IMR-90 (cell line): ENCODE results near the gene OR52E5. TPM values are rescaled to one million over a fixed set of nuclear protein-coding genes. Genes with fewer than 3 reads are reported as not detected.

Source experiments
- ATAC-seq: fragments of 200-7000 bp; cut with Tn5 transposase; 2 replicates; pipeline ENCODE4 v1.9.1; 2020; ENCODE audit warnings: low read depth, mild to moderate bottlenecking, moderate library complexity
- BruUV-seq: library from RNA; stranded (reverse); fragments of 400-500 nt; replicated peaks from 2 replicates; lab custom pipeline; 2021; lab: Mats Ljungman, UMichigan
- CTCF ChIA-PET: fragments of 300-600 bp; formaldehyde crosslinking; extraction: SDS; loops from one replicate; lab custom pipeline; 2021; ENCODE audit warnings: antibody characterized with exemption; lab: Yijun Ruan, JAX
- POLR2A ChIA-PET: fragments of 300-600 bp; sonication (Branson Sonifier 250); formaldehyde crosslinking; loops from one replicate; lab custom pipeline; 2022; ENCODE audit warnings: antibody characterized with exemption; ENCODE audit not compliant: unreplicated experiment; lab: Charles Lee
- DNase-seq: peaks from one replicate; pipeline ENCODE4 v3.0.0; 2013
- H2AFZ ChIP-seq: replicated peaks from 2 replicates; pipeline ENCODE3; 2013; ENCODE audit warnings: low read length, mild to moderate bottlenecking; ENCODE audit not compliant: poor library complexity
- H2AK5ac ChIP-seq: 2 replicates; pipeline ENCODE4 v1.6.1; 2013; ENCODE audit warnings: low read depth, low read length, inconsistent platforms
- H2AK9ac ChIP-seq: replicated peaks from 2 replicates; pipeline ENCODE3; 2013; ENCODE audit warnings: mild to moderate bottlenecking, low read depth, low read length, moderate library complexity; ENCODE audit not compliant: poor library complexity
- H2BK120ac ChIP-seq: 2 replicates; pipeline ENCODE4 v1.6.1; 2013; ENCODE audit warnings: low read depth, low read length, inconsistent platforms
- H2BK15ac ChIP-seq: 3 replicates; pipeline ENCODE4 v1.6.1; 2013; ENCODE audit warnings: low read depth, low read length, inconsistent platforms
- H2BK20ac ChIP-seq: 2 replicates; pipeline ENCODE4 v1.6.1; 2013; ENCODE audit warnings: low read depth, mild to moderate bottlenecking, inconsistent platforms, low read length, moderate library complexity
- H2BK5ac ChIP-seq: 2 replicates; pipeline ENCODE4 v1.6.1; 2013; ENCODE audit warnings: mild to moderate bottlenecking, low read depth, low read length, inconsistent platforms; ENCODE audit not compliant: poor library complexity, severe bottlenecking
- H3K14ac ChIP-seq: replicated peaks from 2 replicates; pipeline ENCODE4 v1.6.1; 2013; ENCODE audit warnings: low read depth, low read length, inconsistent platforms
- H3K18ac ChIP-seq: 2 replicates; pipeline ENCODE4 v1.6.1; 2013; ENCODE audit warnings: low read depth, low read length, control low read depth
- H3K23ac ChIP-seq: 2 replicates; pipeline ENCODE4 v1.6.1; 2013; ENCODE audit warnings: low read depth, low read length, inconsistent platforms
- H3K27ac ChIP-seq: 2 replicates; pipeline ENCODE4 v1.5.1; 2013; ENCODE audit warnings: mild to moderate bottlenecking, control low read depth, low read length; ENCODE audit not compliant: insufficient read depth
- H3K27me3 ChIP-seq: 2 replicates; pipeline ENCODE4 v1.6.1; 2013; ENCODE audit warnings: low read length; ENCODE audit not compliant: control insufficient read depth, insufficient read depth
- H3K36me3 ChIP-seq: 2 replicates; pipeline ENCODE4 v1.6.1; 2013; ENCODE audit warnings: low read length, mixed read lengths; ENCODE audit not compliant: control insufficient read depth, insufficient read depth
- H3K4ac ChIP-seq: 2 replicates; pipeline ENCODE4 v1.6.1; 2013; ENCODE audit warnings: low read depth, low read length, inconsistent platforms
- H3K4me1 ChIP-seq: 2 replicates; pipeline ENCODE4 v1.6.1; 2013; ENCODE audit warnings: low read length, mixed read lengths; ENCODE audit not compliant: control insufficient read depth, insufficient read depth
- H3K4me2 ChIP-seq: 2 replicates; pipeline ENCODE4 v1.6.1; 2013; ENCODE audit warnings: low read depth, mild to moderate bottlenecking, control low read depth, low read length, moderate library complexity
- H3K4me3 ChIP-seq: 2 replicates; pipeline ENCODE4 v1.5.1; 2013; ENCODE audit warnings: low read depth, mild to moderate bottlenecking, control low read depth, low read length, moderate library complexity; ENCODE audit not compliant: insufficient read depth
- H3K56ac ChIP-seq: 2 replicates; pipeline ENCODE4 v1.6.1; 2013; ENCODE audit warnings: low read length, inconsistent platforms; ENCODE audit not compliant: insufficient read depth; ENCODE audit errors: extremely low read depth
- H3K79me1 ChIP-seq, 2 experiments: 2 replicates each; pipeline ENCODE4 v1.6.1; 2013; ENCODE audit warnings: low read length in 2 of 2, inconsistent platforms in 1 of 2, low read depth in 1 of 2
- H3K9ac ChIP-seq: 2 replicates; pipeline ENCODE4 v1.6.1; 2013; ENCODE audit warnings: low read depth, low read length, control low read depth
- H3K9me1 ChIP-seq: 2 replicates; pipeline ENCODE4 v1.6.1; 2013; ENCODE audit warnings: low read length, inconsistent platforms; ENCODE audit not compliant: insufficient read depth
- H3K9me3 ChIP-seq: 2 replicates; pipeline ENCODE4 v1.6.1; 2013; ENCODE audit warnings: low read length; ENCODE audit not compliant: control insufficient read depth, insufficient read depth
- H4K20me1 ChIP-seq: 2 replicates; pipeline ENCODE4 v1.6.1; 2013; ENCODE audit warnings: low read length, inconsistent platforms; ENCODE audit not compliant: insufficient read depth
- H4K5ac ChIP-seq: 2 replicates; pipeline ENCODE4 v1.6.1; 2013; ENCODE audit warnings: mild to moderate bottlenecking, low read depth, low read length, control low read depth
- H4K8ac ChIP-seq, 2 experiments: 2 replicates each; pipeline ENCODE4 v1.6.1; 2013; ENCODE audit warnings: low read depth in 2 of 2, low read length in 2 of 2, control low read depth in 1 of 2, inconsistent platforms in 1 of 2
- H4K91ac ChIP-seq: 2 replicates; pipeline ENCODE4 v1.6.1; 2013; ENCODE audit warnings: low read depth, low read length, inconsistent platforms; ENCODE audit not compliant: insufficient read depth
- BHLHE40 ChIP-seq: fragments of 150-350 bp; IDR thresholded peaks from 2 replicates; pipeline ENCODE4 v1.6.1; 2016; ENCODE audit warnings: mild to moderate bottlenecking, low read depth, low read length
- CEBPB ChIP-seq: IDR thresholded peaks from 2 replicates; pipeline ENCODE4 v1.6.1; 2012; ENCODE audit warnings: low read depth, low read length, improper control_type of control experiment
- CHD1 ChIP-seq: IDR thresholded peaks from 2 replicates; pipeline ENCODE4 v1.6.1; 2012; ENCODE audit warnings: low read depth, low read length, improper control_type of control experiment
- FOS ChIP-seq: fragments of 150-350 bp; IDR thresholded peaks from 2 replicates; pipeline ENCODE4 v1.6.1; 2016; ENCODE audit warnings: low read depth, low read length
- MAFK ChIP-seq: IDR thresholded peaks from 2 replicates; pipeline ENCODE4 v1.6.1; 2012; ENCODE audit warnings: low read depth, low read length, improper control_type of control experiment
- MAZ ChIP-seq: IDR thresholded peaks from 2 replicates; pipeline ENCODE4 v1.6.1; 2012; ENCODE audit warnings: low read depth, mild to moderate bottlenecking, low read length, improper control_type of control experiment, moderate library complexity, borderline replicate concordance
- MXI1 ChIP-seq: IDR thresholded peaks from 2 replicates; pipeline ENCODE4 v1.6.1; 2012; ENCODE audit warnings: low read depth, mild to moderate bottlenecking, low read length, moderate library complexity, borderline replicate concordance
- NFE2L2 ChIP-seq: fragments of 150-350 bp; IDR thresholded peaks from 2 replicates; pipeline ENCODE4 v1.6.1; 2016; ENCODE audit warnings: low read depth, mild to moderate bottlenecking, low read length
- POLR2A ChIP-seq: IDR thresholded peaks from 2 replicates; pipeline ENCODE4 v1.6.1; 2012; ENCODE audit warnings: mild to moderate bottlenecking, low read depth, low read length
- RAD21 ChIP-seq: IDR thresholded peaks from 2 replicates; pipeline ENCODE4 v1.6.1; 2012; ENCODE audit warnings: low read length, improper control_type of control experiment
- RCOR1 ChIP-seq: IDR thresholded peaks from 2 replicates; pipeline ENCODE4 v1.6.1; 2012; ENCODE audit warnings: mild to moderate bottlenecking, low read length, improper control_type of control experiment; ENCODE audit not compliant: insufficient replicate concordance
- RFX5 ChIP-seq: IDR thresholded peaks from 2 replicates; pipeline ENCODE4 v1.8.0; 2012; ENCODE audit warnings: low read depth, mild to moderate bottlenecking, low read length, moderate library complexity
- SMC3 ChIP-seq: fragments of 150-350 bp; IDR thresholded peaks from 2 replicates; pipeline ENCODE4 v1.6.1; 2016; ENCODE audit warnings: low read depth, mild to moderate bottlenecking, antibody characterized with exemption, low read length, moderate library complexity
- WGBS, 2 experiments: methylation state at CpG; one replicate each; pipeline versions ENCODE4 v1.1.5 to v1.1.7; 2013; ENCODE audit warnings: missing lambda C conversion rate in 2 of 2; ENCODE audit not compliant: insufficient read length in 1 of 2; ENCODE audit errors: extremely low coverage in 2 of 2; 5-methylcytosine and 5-hydroxymethylcytosine counted together
- dilution Hi-C: fragments of 300-500 bp; cut with HindIII; formaldehyde crosslinking; loops from one replicate; pipeline ENCODE4 v1.14.3; 2018; ENCODE audit warnings: low sequenced_read_pairs; ENCODE audit not compliant: unreplicated experiment
- in situ Hi-C: fragments of 300-500 bp; cut with MboI; formaldehyde crosslinking; loops from 3 replicates; pipeline ENCODE4 v1.14.3; 2019; ENCODE audit warnings: low sequenced_read_pairs, inconsistent platforms, mixed read lengths
- intact Hi-C: fragments of 100-400 bp; cut with micrococcal nuclease; formaldehyde crosslinking; loops from 2 replicates; pipeline ENCODE4 v1.10.0; 2022
- polyA plus RNA-seq, 3 experiments: library from polyadenylated mRNA; depleted of rRNA; stranded (reverse); fragments of >200 nt; gene quantifications; 2 replicates each; pipeline ENCODE4 v1.2.3, GENCODE V29; 2012; ENCODE audit warnings: low replicate concordance in 1 of 3
- total RNA-seq: library from RNA; depleted of rRNA; stranded (reverse); fragments of >200 nt; gene quantifications from 2 replicates; pipeline ENCODE4 v1.2.3, GENCODE V29; 2012
- TF ChIP-seq, protein P1 (sequence below): conservative IDR thresholded peaks from 2 replicates; pipeline ENCODE4 v1.5.1; 2012; ENCODE audit warnings: mild to moderate bottlenecking, low read depth, low read length, improper control_type of control experiment
- TF ChIP-seq, protein P2 (sequence below): fragments of 150-350 bp; IDR thresholded peaks from 2 replicates; pipeline ENCODE4 v1.6.1; 2017; ENCODE audit warnings: mild to moderate bottlenecking, antibody characterized with exemption, low read length, low read depth
- TF ChIP-seq, protein P3 (sequence below): fragments of 150-350 bp; IDR thresholded peaks from 2 replicates; pipeline ENCODE4 v1.6.1; 2016; ENCODE audit warnings: low read depth, mild to moderate bottlenecking, low read length, moderate library complexity, borderline replicate concordance

Gene OR52E5
- total and polyA plus RNA-seq, 2 of the 4 experiments (the other 2 are of a cell fraction): not detected

DNA sequence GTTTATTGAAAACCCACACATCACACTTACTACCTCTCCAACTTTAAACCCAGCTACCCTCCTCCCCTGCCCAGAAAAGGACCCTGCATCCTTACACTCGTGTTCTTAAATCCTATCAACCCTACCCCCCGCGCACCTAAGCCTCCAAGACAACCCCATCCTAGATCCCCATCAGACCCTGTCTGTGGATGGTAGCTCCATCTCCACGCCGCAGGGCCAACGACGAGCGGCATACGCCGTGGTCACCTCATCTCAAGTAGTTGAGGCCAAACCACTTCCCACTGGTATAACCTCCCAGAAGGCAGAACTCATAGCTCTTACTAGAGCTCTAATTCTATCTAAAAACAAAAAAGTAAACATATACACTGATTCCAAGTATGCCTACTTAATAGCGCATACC is 39.7 kb downstream of the OR52E5 start:
- Histone ChIP-seq H3K4me2 (no peak overlapping the region), H3K9me3 (peaks cover 50% of the 10 kb centered on the region), H3K23ac (no peak overlapping the region), H3K9ac (no peak overlapping the region), H3K9me1 (no peaks in the 10 kb centered on the region), H3K79me1 (no peaks in the 10 kb centered on the region), H3K4me3 (no peak overlapping the region), H3K56ac (no peak overlapping the region), H2BK120ac (no peak overlapping the region), H4K91ac (no peak overlapping the region), H2BK20ac (no peak overlapping the region), H3K36me3 (no peaks in the 10 kb centered on the region), H4K5ac (no peak overlapping the region), H2AK5ac (no peak overlapping the region), H3K4ac (no peak overlapping the region), H2AFZ (peak overlapping the region; percentile 58), H3K4me1 (no peaks in the 10 kb centered on the region), H4K20me1 (no peaks in the 10 kb centered on the region), H4K8ac (no peak overlapping the region), H3K18ac (no peak overlapping the region), H2BK15ac (no peak overlapping the region), H3K14ac (no peak overlapping the region), H2AK9ac (no peak overlapping the region), H3K27ac (no peak overlapping the region), H2BK5ac (no peak overlapping the region), H3K27me3 (no peaks in the 10 kb centered on the region)
- CTCF ChIA-PET: no interaction called here
- in situ Hi-C loops (no loop called here), dilution Hi-C loops (no loop called here), intact Hi-C loops (no loop called here)
- DNase-seq (no peak), ATAC-seq (no peak)
- BruUV-seq: no TSS peak
- WGBS, 2 experiments: 68% methylated on average over 9 of the region's 11 CpGs; no CpG with 5 or more reads in 1 of the 2 experiments
- no peak for TF ChIP-seq RCOR1
- no peak for TF ChIP-seq FOS
- TF ChIP-seq SMC3: no peak
- TF ChIP-seq RFX5: no peak
- TF ChIP-seq, protein P1, sequence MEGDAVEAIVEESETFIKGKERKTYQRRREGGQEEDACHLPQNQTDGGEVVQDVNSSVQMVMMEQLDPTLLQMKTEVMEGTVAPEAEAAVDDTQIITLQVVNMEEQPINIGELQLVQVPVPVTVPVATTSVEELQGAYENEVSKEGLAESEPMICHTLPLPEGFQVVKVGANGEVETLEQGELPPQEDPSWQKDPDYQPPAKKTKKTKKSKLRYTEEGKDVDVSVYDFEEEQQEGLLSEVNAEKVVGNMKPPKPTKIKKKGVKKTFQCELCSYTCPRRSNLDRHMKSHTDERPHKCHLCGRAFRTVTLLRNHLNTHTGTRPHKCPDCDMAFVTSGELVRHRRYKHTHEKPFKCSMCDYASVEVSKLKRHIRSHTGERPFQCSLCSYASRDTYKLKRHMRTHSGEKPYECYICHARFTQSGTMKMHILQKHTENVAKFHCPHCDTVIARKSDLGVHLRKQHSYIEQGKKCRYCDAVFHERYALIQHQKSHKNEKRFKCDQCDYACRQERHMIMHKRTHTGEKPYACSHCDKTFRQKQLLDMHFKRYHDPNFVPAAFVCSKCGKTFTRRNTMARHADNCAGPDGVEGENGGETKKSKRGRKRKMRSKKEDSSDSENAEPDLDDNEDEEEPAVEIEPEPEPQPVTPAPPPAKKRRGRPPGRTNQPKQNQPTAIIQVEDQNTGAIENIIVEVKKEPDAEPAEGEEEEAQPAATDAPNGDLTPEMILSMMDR: no peak
- TF ChIP-seq BHLHE40: no peak
- TF ChIP-seq, protein P2, sequence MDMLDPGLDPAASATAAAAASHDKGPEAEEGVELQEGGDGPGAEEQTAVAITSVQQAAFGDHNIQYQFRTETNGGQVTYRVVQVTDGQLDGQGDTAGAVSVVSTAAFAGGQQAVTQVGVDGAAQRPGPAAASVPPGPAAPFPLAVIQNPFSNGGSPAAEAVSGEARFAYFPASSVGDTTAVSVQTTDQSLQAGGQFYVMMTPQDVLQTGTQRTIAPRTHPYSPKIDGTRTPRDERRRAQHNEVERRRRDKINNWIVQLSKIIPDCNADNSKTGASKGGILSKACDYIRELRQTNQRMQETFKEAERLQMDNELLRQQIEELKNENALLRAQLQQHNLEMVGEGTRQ: no peak
- no peak for TF ChIP-seq POLR2A
- TF ChIP-seq MXI1: no peak
- no peak for TF ChIP-seq CEBPB
- TF ChIP-seq RAD21: no peak
- TF ChIP-seq, protein P3, sequence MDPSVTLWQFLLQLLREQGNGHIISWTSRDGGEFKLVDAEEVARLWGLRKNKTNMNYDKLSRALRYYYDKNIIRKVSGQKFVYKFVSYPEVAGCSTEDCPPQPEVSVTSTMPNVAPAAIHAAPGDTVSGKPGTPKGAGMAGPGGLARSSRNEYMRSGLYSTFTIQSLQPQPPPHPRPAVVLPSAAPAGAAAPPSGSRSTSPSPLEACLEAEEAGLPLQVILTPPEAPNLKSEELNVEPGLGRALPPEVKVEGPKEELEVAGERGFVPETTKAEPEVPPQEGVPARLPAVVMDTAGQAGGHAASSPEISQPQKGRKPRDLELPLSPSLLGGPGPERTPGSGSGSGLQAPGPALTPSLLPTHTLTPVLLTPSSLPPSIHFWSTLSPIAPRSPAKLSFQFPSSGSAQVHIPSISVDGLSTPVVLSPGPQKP: no peak
- no peak for TF ChIP-seq MAZ
- TF ChIP-seq NFE2L2: no peak
- TF ChIP-seq MAFK: no peak
- no peak for TF ChIP-seq CHD1
- POLR2A ChIA-PET: no interaction called here
